H1 (cell line): Measurements from ENCODE around the gene CDK5R2. TPM values are rescaled to one million over a fixed set of nuclear protein-coding genes. Genes with fewer than 3 reads are reported as not detected.

Experiments used
- CTCF ChIA-PET: fragments of 300-600 bp; sonication (Branson Sonifier 250); formaldehyde crosslinking; loops from one replicate; lab custom pipeline; 2021; ENCODE audit not compliant: partially characterized antibody; lab: Charles Lee
- POLR2A ChIA-PET: fragments of 300-600 bp; sonication (Branson Sonifier 250); formaldehyde crosslinking; loops from one replicate; lab custom pipeline; 2021; ENCODE audit warnings: inconsistent platforms; ENCODE audit not compliant: partially characterized antibody; lab: Charles Lee
- DNase-seq, 2 experiments: peaks; one replicate each; pipeline versions ENCODE4 v3.0.0 to v3.0.0-alpha.2; 2010 to 2022; ENCODE audit warnings: low spot score in 2 of 2, low read depth in 1 of 2, mixed read lengths in 1 of 2
- FAIRE-seq: peaks from 2 replicates; lab custom pipeline; 2011; peaks lifted over from hg19 to GRCh38; lab: Jason Lieb, UNC
- H2AFZ ChIP-seq: 2 replicates; pipeline ENCODE4 v1.8.1; 2012; ENCODE audit warnings: low read length, inconsistent platforms
- H2AK5ac ChIP-seq: 2 replicates; pipeline ENCODE4 v1.6.1; 2013; ENCODE audit warnings: low read depth, low read length
- H2BK120ac ChIP-seq: replicated peaks from 2 replicates; pipeline ENCODE3; 2013; ENCODE audit warnings: low read depth, low read length, inconsistent platforms
- H2BK12ac ChIP-seq: 2 replicates; pipeline ENCODE4 v1.6.1; 2013; ENCODE audit warnings: low read depth, low read length
- H2BK15ac ChIP-seq: 2 replicates; pipeline ENCODE4 v1.6.1; 2013; ENCODE audit warnings: low read length
- H2BK20ac ChIP-seq: 2 replicates; pipeline ENCODE4 v1.6.1; 2013; ENCODE audit warnings: low read length
- H2BK5ac ChIP-seq: 2 replicates; pipeline ENCODE4 v1.6.1; 2013; ENCODE audit warnings: low read depth, low read length
- H3K14ac ChIP-seq: 2 replicates; pipeline ENCODE4 v1.6.1; 2013; ENCODE audit warnings: inconsistent platforms; ENCODE audit not compliant: insufficient read length
- H3K18ac ChIP-seq: 2 replicates; pipeline ENCODE4 v1.6.1; 2013; ENCODE audit warnings: low read length; ENCODE audit errors: extremely low read depth
- H3K23ac ChIP-seq: 2 replicates; pipeline ENCODE4 v1.6.1; 2013; ENCODE audit warnings: inconsistent platforms; ENCODE audit not compliant: insufficient read length
- H3K23me2 ChIP-seq: 2 replicates; pipeline ENCODE4 v1.6.1; 2013; ENCODE audit warnings: low read depth, low read length
- H3K27ac ChIP-seq: 2 replicates; pipeline ENCODE4 v1.6.1; 2011; ENCODE audit warnings: low read depth, low read length, inconsistent platforms
- H3K27me3 ChIP-seq, 4 experiments: replicated peaks in 1 of 4; 1 replicate in 1 of 4; 2 replicates in 3 of 4; pipeline versions ENCODE4 v1.6.1 to v1.8.1; 2011 to 2013; ENCODE audit warnings: low read length in 3 of 4, mild to moderate bottlenecking in 3 of 4, inconsistent platforms in 2 of 4, mixed read lengths in 2 of 4, moderate library complexity in 1 of 4; ENCODE audit not compliant: control insufficient read depth in 3 of 4, insufficient read depth in 3 of 4; ENCODE audit errors: extremely low read depth in 1 of 4
- H3K36me3 ChIP-seq, 4 experiments: 2 replicates each; pipeline versions ENCODE4 v1.6.1 to v1.8.1; 2011 to 2013; ENCODE audit warnings: mild to moderate bottlenecking in 4 of 4, low read length in 3 of 4, moderate library complexity in 2 of 4, control low read depth in 1 of 4, inconsistent platforms in 1 of 4; ENCODE audit not compliant: insufficient read depth in 4 of 4, control insufficient read depth in 2 of 4
- H3K4ac ChIP-seq: replicated peaks from 2 replicates; pipeline ENCODE3; 2013; ENCODE audit warnings: low read length, low read depth, mixed read lengths, inconsistent platforms; ENCODE audit not compliant: insufficient read length
- H3K4me1 ChIP-seq, 4 experiments: replicated peaks in 1 of 4; 1 replicate in 1 of 4; 2 replicates in 3 of 4; pipeline versions ENCODE4 v1.6.1 to v1.8.1; 2011 to 2013; ENCODE audit warnings: low read length in 3 of 4, inconsistent platforms in 2 of 4, mixed read lengths in 1 of 4; ENCODE audit not compliant: insufficient read depth in 4 of 4, control insufficient read depth in 3 of 4
- H3K4me2 ChIP-seq, 2 experiments: 2 replicates each; pipeline versions ENCODE4 v1.6.1 to v1.8.1; 2011 to 2013; ENCODE audit warnings: low read depth in 2 of 2, low read length in 2 of 2, control low read depth in 1 of 2, inconsistent platforms in 1 of 2, mild to moderate bottlenecking in 1 of 2; ENCODE audit not compliant: insufficient read depth in 1 of 2
- H3K4me3 ChIP-seq, 4 experiments: fragments of 200-600, 300-600 bp in 1 of 4; sonication (generic), shearing (Covaris generic), sonication (Bioruptor Twin) in 1 of 4; 2 replicates each; pipeline versions ENCODE4 v1.5.1 to v1.8.1; 2011 to 2016; ENCODE audit warnings: low read length in 4 of 4, low read depth in 3 of 4, control low read depth in 2 of 4, inconsistent platforms in 2 of 4, mild to moderate bottlenecking in 2 of 4, mixed read lengths in 1 of 4, moderate library complexity in 1 of 4; ENCODE audit not compliant: insufficient read depth in 2 of 4; ENCODE audit errors: extremely low read depth in 1 of 4
- H3K56ac ChIP-seq: replicated peaks from 2 replicates; pipeline ENCODE3; 2013; ENCODE audit warnings: low read depth, mild to moderate bottlenecking, mixed read lengths, low read length, inconsistent platforms; ENCODE audit not compliant: insufficient read length
- H3K79me1 ChIP-seq: 2 replicates; pipeline ENCODE4 v1.6.1; 2013; ENCODE audit warnings: low read depth, low read length, control low read depth
- H3K79me2 ChIP-seq, 2 experiments: 2 replicates each; pipeline versions ENCODE4 v1.6.1 to v1.8.1; 2012 to 2013; ENCODE audit warnings: low read length in 2 of 2, mild to moderate bottlenecking in 2 of 2, inconsistent platforms in 1 of 2; ENCODE audit not compliant: insufficient read depth in 2 of 2, control insufficient read depth in 1 of 2
- H3K9ac ChIP-seq, 4 experiments: replicated peaks in 1 of 4; 1 replicate in 1 of 4; 2 replicates in 3 of 4; pipeline versions ENCODE4 v1.6.1 to v1.8.1; 2011 to 2013; ENCODE audit warnings: low read depth in 3 of 4, low read length in 3 of 4, control low read depth in 2 of 4, mild to moderate bottlenecking in 2 of 4, moderate library complexity in 2 of 4, inconsistent platforms in 1 of 4; ENCODE audit errors: extremely low read depth in 1 of 4
- H3K9me3 ChIP-seq, 2 experiments: 2 replicates each; pipeline versions ENCODE4 v1.6.1 to v1.8.1; 2012 to 2013; ENCODE audit warnings: mild to moderate bottlenecking in 2 of 2, moderate library complexity in 2 of 2, control low read depth in 1 of 2, inconsistent platforms in 1 of 2, low read depth in 1 of 2, low read length in 1 of 2, mixed read lengths in 1 of 2; ENCODE audit not compliant: insufficient read depth in 2 of 2
- H4K20me1 ChIP-seq, 2 experiments: replicated peaks in 1 of 2; 2 replicates each; pipeline versions ENCODE3 to v1.8.1; 2011 to 2013; ENCODE audit warnings: inconsistent platforms in 2 of 2, low read length in 2 of 2, mild to moderate bottlenecking in 1 of 2; ENCODE audit not compliant: insufficient read depth in 2 of 2, control insufficient read depth in 1 of 2
- H4K5ac ChIP-seq: 2 replicates; pipeline ENCODE4 v1.6.1; 2013; ENCODE audit warnings: low read length, low read depth, mixed read lengths, inconsistent platforms; ENCODE audit not compliant: insufficient read length
- H4K8ac ChIP-seq: 2 replicates; pipeline ENCODE4 v1.8.0; 2013; ENCODE audit warnings: mild to moderate bottlenecking, moderate library complexity, low read length, inconsistent platforms; ENCODE audit not compliant: insufficient read depth; ENCODE audit errors: extremely low read depth
- H4K91ac ChIP-seq: replicated peaks from 2 replicates; pipeline ENCODE3; 2013; ENCODE audit warnings: low read length, mixed read lengths, inconsistent platforms; ENCODE audit not compliant: insufficient read length
- EZH2 ChIP-seq: fragments of 200-600 bp; sonication (generic); IDR thresholded peaks from 2 replicates; pipeline ENCODE4 v1.7.1; 2012; ENCODE audit warnings: low read depth, mild to moderate bottlenecking, moderate library complexity, low read length, inconsistent platforms; ENCODE audit not compliant: severe bottlenecking
- RNF2 ChIP-seq: fragments of 200-900, 300-1000 bp; sonication (generic); IDR thresholded peaks from 2 replicates; pipeline ENCODE4 v1.7.1; 2016; ENCODE audit warnings: borderline replicate concordance, low read depth, mild to moderate bottlenecking, antibody characterized with exemption, low read length; ENCODE audit not compliant: poor library complexity, severe bottlenecking; ENCODE audit errors: missing control alignments
- WGBS, 2 experiments: shearing (Covaris generic) in 1 of 2; methylation state at CpG; one replicate each; pipeline versions ENCODE4 v1.1.6 to v1.1.7; 2013 to 2015; ENCODE audit warnings: low lambda C conversion rate in 2 of 2, mixed read lengths in 2 of 2, inconsistent platforms in 1 of 2, low coverage in 1 of 2, missing lambda C conversion rate in 1 of 2; ENCODE audit not compliant: insufficient replicate concordance in 2 of 2, insufficient coverage in 1 of 2, insufficient read length in 1 of 2; ENCODE audit errors: extremely low coverage in 1 of 2, missing lambda C conversion rate in 1 of 2; 5-methylcytosine and 5-hydroxymethylcytosine counted together
- polyA plus RNA-seq, 7 experiments: library from polyadenylated mRNA; depleted of rRNA in 3 of 7; stranded (reverse) in 5 of 7; unstranded in 2 of 7; fragments of >200 nt in 5 of 7; fragments of 200-250 nt in 2 of 7; gene quantifications; 1 replicate in 5 of 7; 2 replicates in 1 of 7; 4 replicates in 1 of 7; pipeline versions ENCODE4 v1.2.1 to v1.2.3, GENCODE V29; 2011 to 2013; ENCODE audit warnings: missing spikeins in 2 of 7, mixed read lengths in 2 of 7
- total RNA-seq: library from RNA; stranded (reverse); fragmentation: NEBNext Ultra II Directional; extraction: Animal tissue kit (Norgen Biotek cat#: 25700); gene quantifications from 2 replicates; pipeline ENCODE4 v1.2.1, GENCODE V29; 2021

CDK5R2 gene
- total and polyA plus RNA-seq, 2 of the 8 experiments (the other 6 are each of a cell fraction or from before 2014, with no cell fraction given), result 0.14 TPM; not detected in 1

DNA sequence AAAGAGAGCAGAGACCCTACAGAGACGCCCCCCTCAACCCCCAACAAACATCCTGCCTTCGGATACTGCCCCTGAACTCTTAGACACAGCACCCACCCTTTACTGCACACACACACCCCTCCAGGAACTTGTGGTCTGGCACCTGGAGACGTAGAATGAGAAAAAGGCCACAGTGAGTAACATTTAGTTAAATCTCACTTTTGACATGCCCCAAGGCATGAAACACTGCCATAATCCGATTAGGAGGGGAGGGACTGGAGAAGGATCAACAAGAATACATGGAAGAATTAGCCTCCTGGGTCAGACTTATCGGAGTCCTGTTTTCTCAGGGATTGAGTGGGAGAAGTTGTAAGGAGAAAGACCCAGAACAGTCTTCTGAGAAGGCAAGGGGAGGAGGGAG, 4.1 kb downstream of the CDK5R2 start:
- no peaks in the 10 kb centered on the region for H3K79me1 ChIP-seq
- peak overlapping the region; percentile 84 to 86 for H3K4me2 ChIP-seq
- no peak overlapping the region for H2BK15ac ChIP-seq
- no peak overlapping the region for H3K23ac ChIP-seq
- H4K8ac ChIP-seq, result no peak overlapping the region
- H2BK5ac ChIP-seq, result peak overlapping the region; percentile 61; the same call in 1 of the 2 replicates
- 0 out of 2 replicates have a peak overlapping the region, but pooled peaks have one; percentile 18 for H2BK12ac ChIP-seq
- H3K18ac ChIP-seq, result no peak overlapping the region
- H3K56ac ChIP-seq, result no peak overlapping the region
- H3K4me1 ChIP-seq, result peaks cover 15 to 32% (median 19%) of the 10 kb centered on the region in 4 experiments
- H3K14ac ChIP-seq, result no peak overlapping the region
- WGBS, 2 experiments, result 25% methylated on average over 5 of the region's 5 CpGs; no CpG with 5 or more reads in 1 of the 2 experiments
- peaks cover 25 to 42% (median 38%) of the 10 kb centered on the region in 4 experiments for H3K27me3 ChIP-seq
- ChIA-PET CTCF (interaction anchor here (0.9 to 3.7 kb wide), 6 partner anchors 12 to 121 kb away, joined by 3 to 28 read pairs (median 3); no protein-coding TSS in a partner anchor), POLR2A (interaction anchor here (1.0 kb wide), 2 partner anchors 17 to 56 kb away, joined by 3 to 9 read pairs; no protein-coding TSS in a partner anchor)
- no peak overlapping the region for H3K27ac ChIP-seq
- no peak for DNase-seq
- peaks cover 2 to 12% of the 10 kb centered on the region in 2 experiments for H4K20me1 ChIP-seq
- H2AK5ac ChIP-seq, result no peak overlapping the region
- no peak overlapping the region for H2BK20ac ChIP-seq
- no peaks in the 10 kb centered on the region for H3K79me2 ChIP-seq
- no peak overlapping the region for H4K5ac ChIP-seq
- H3K23me2 ChIP-seq, result peaks cover 12% of the 10 kb centered on the region
- no peak for FAIRE-seq
- H4K91ac ChIP-seq, result no peak overlapping the region
- peak overlapping the region; percentile 53 to 66 (median 58); a peak in 5 of 8 replicates for H3K4me3 ChIP-seq
- H3K36me3 ChIP-seq, result peaks cover 0 to 15% (median 0%) of the 10 kb centered on the region in 4 experiments; a peak in 1 of 8 replicates
- H2AFZ ChIP-seq, result no peak overlapping the region
- no peak overlapping the region for H2BK120ac ChIP-seq
- no peak overlapping the region for H3K4ac ChIP-seq
- peaks cover 0 to 2% of the 10 kb centered on the region in 2 experiments; a peak in 1 of 4 replicates for H3K9me3 ChIP-seq
- H3K9ac ChIP-seq, result peak overlapping the region in 1 of 4 experiments; percentile 13; a peak in 2 of 7 replicates
- no peak for TF ChIP-seq RNF2
- peak; percentile 3 for TF ChIP-seq EZH2
